Esophagus squamous epithelium (tissue), 4 donors: ENCODE data around the gene EPB41L2.

Experiments used
- POLR2A ChIP-seq, 4 donors: fragments of 450-650 bp; IDR thresholded peaks; one replicate each; pipeline ENCODE4 v1.6.1; 2017; ENCODE audit warnings: antibody characterized with exemption in 4 of 4, mild to moderate bottlenecking in 4 of 4, moderate library complexity in 3 of 4
- TF ChIP-seq, protein P1 (sequence below), 6 experiments: fragments of 450-650 bp in 4 of 6; fragments of 200-600 bp in 2 of 6; sonication (generic) in 2 of 6; IDR thresholded peaks; one replicate each; pipeline ENCODE4 v1.5.1; 2016 to 2019; ENCODE audit warnings: antibody characterized with exemption in 6 of 6, mild to moderate bottlenecking in 4 of 6, moderate library complexity in 4 of 6

- TF ChIP-seq, protein P1, sequence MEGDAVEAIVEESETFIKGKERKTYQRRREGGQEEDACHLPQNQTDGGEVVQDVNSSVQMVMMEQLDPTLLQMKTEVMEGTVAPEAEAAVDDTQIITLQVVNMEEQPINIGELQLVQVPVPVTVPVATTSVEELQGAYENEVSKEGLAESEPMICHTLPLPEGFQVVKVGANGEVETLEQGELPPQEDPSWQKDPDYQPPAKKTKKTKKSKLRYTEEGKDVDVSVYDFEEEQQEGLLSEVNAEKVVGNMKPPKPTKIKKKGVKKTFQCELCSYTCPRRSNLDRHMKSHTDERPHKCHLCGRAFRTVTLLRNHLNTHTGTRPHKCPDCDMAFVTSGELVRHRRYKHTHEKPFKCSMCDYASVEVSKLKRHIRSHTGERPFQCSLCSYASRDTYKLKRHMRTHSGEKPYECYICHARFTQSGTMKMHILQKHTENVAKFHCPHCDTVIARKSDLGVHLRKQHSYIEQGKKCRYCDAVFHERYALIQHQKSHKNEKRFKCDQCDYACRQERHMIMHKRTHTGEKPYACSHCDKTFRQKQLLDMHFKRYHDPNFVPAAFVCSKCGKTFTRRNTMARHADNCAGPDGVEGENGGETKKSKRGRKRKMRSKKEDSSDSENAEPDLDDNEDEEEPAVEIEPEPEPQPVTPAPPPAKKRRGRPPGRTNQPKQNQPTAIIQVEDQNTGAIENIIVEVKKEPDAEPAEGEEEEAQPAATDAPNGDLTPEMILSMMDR (IDR thresholded peaks at IDR 0.05): no peak
- TF ChIP-seq POLR2A (IDR thresholded peaks at IDR 0.05): no peak
These were observed 38.5 kb downstream of the EPB41L2 start for GRCh38 chr6:131024565-131024964.
